Sigmoid colon (tissue), 4 donors: ENCODE data around the gene LRRC1.

Experiments
- CTCF ChIP-seq, 4 experiments: fragments of 450-650 bp in 3 of 4; fragments of 200-600 bp in 1 of 4; IDR thresholded peaks; one replicate each; pipeline ENCODE4 v1.5.1; 2016 to 2019; ENCODE audit warnings: antibody characterized with exemption in 4 of 4, mild to moderate bottlenecking in 3 of 4, moderate library complexity in 2 of 4
- EP300 ChIP-seq, 4 donors: sonication (generic); formaldehyde crosslinking; IDR thresholded peaks; one replicate each; pipeline ENCODE4 v1.6.1; 2017; ENCODE audit warnings: antibody characterized with exemption in 4 of 4
- POLR2A ChIP-seq, 2 donors: fragments of 450-650 bp; IDR thresholded peaks; one replicate each; pipeline ENCODE4 v1.6.1; 2016; ENCODE audit warnings: antibody characterized with exemption in 2 of 2, mild to moderate bottlenecking in 2 of 2, moderate library complexity in 2 of 2
- POLR2AphosphoS5 ChIP-seq, 4 donors: sonication (generic); formaldehyde crosslinking; IDR thresholded peaks; one replicate each; pipeline ENCODE4 v1.6.1; 2017; ENCODE audit warnings: antibody characterized with exemption in 4 of 4

- no peak for TF ChIP-seq POLR2A (IDR thresholded peaks at IDR 0.05)
- TF ChIP-seq CTCF (IDR thresholded peaks at IDR 0.05): no peak
- no peak for TF ChIP-seq POLR2AphosphoS5 (IDR thresholded peaks at IDR 0.05)
- TF ChIP-seq EP300 (IDR thresholded peaks at IDR 0.05): no peak
These were observed 29.5 kb upstream of the LRRC1 start for GRCh38 chr6:53765270-53765669.
